HepG2 (cell line): ENCODE results near the gene ADGRF5. TPM values are rescaled to one million over a fixed set of nuclear protein-coding genes. Genes with fewer than 3 reads are reported as not detected.

Source experiments
- ATAC-seq: fragments of 200-7000 bp; cut with Tn5 transposase; 3 replicates; pipeline ENCODE4 v1.9.1; 2020; ENCODE audit warnings: mild to moderate bottlenecking, moderate library complexity
- BruUV-seq: library from RNA; stranded (reverse); fragments of 400-500 nt; replicated peaks from 2 replicates; lab custom pipeline; 2021; lab: Mats Ljungman, UMichigan
- CTCF ChIA-PET: fragments of 300-600 bp; formaldehyde crosslinking; extraction: SDS; loops from one replicate; lab custom pipeline; 2021; ENCODE audit warnings: low total read pairs, inconsistent platforms, low intra/inter-chr PET ratio; lab: Yijun Ruan, JAX
- POLR2A ChIA-PET: fragments of 350-600 bp; sonication (Branson Sonifier 250); formaldehyde crosslinking; loops from one replicate; lab custom pipeline; 2020; ENCODE audit warnings: antibody characterized with exemption, inconsistent platforms; lab: Yijun Ruan, JAX
- DNase-seq: peaks from one replicate; pipeline ENCODE4 v3.0.0-alpha.2; 2015; ENCODE audit warnings: low spot score
- FAIRE-seq: peaks from 3 replicates; lab custom pipeline; 2011; peaks lifted over from hg19 to GRCh38; lab: Jason Lieb, UNC
- H2AFZ ChIP-seq: one replicate; pipeline ENCODE4 v1.6.1; 2011; ENCODE audit warnings: low read length, inconsistent platforms
- H3K27ac ChIP-seq: fragments of 300-600 bp; 3 replicates; pipeline ENCODE4 v1.8.0; 2011; ENCODE audit warnings: mixed run types, mild to moderate bottlenecking, mixed read lengths, low read length, inconsistent platforms; ENCODE audit not compliant: insufficient read depth; ENCODE audit errors: extremely low read length
- H3K27me3 ChIP-seq, 2 experiments: fragments of 200-600 bp in 1 of 2; 2 replicates in 1 of 2; 3 replicates in 1 of 2; pipeline versions ENCODE4 v1.6.0 to v1.8.0; 2011; ENCODE audit warnings: low read length in 2 of 2, mild to moderate bottlenecking in 2 of 2, moderate library complexity in 2 of 2, inconsistent platforms in 1 of 2; ENCODE audit not compliant: insufficient read depth in 2 of 2, control insufficient read depth in 1 of 2
- H3K36me3 ChIP-seq, 2 experiments: fragments of 200-600 bp in 1 of 2; replicated peaks in 1 of 2; 2 replicates in 1 of 2; 3 replicates in 1 of 2; pipeline versions ENCODE4 v1.5.1 to v1.8.0; 2011; ENCODE audit warnings: low read length in 2 of 2, inconsistent platforms in 1 of 2; ENCODE audit not compliant: insufficient read depth in 2 of 2, control insufficient read depth in 1 of 2
- H3K4me1 ChIP-seq: 2 replicates; pipeline ENCODE4 v1.5.1; 2012; ENCODE audit warnings: low read length, inconsistent platforms; ENCODE audit not compliant: insufficient read depth
- H3K4me2 ChIP-seq: 2 replicates; pipeline ENCODE4 v1.6.0; 2011; ENCODE audit warnings: low read depth, low read length, inconsistent platforms
- H3K4me3 ChIP-seq, 3 experiments: fragments of 200-600 bp in 1 of 3; sonication (generic), shearing (Covaris generic) in 1 of 3; replicated peaks in 1 of 3; 2 replicates each; pipeline ENCODE4 v1.5.1; 2011 to 2016; ENCODE audit warnings: low read length in 3 of 3, inconsistent platforms in 2 of 3, low read depth in 2 of 3, mild to moderate bottlenecking in 2 of 3, control low read depth in 1 of 3, mixed read lengths in 1 of 3; ENCODE audit not compliant: insufficient read depth in 1 of 3
- H3K79me2 ChIP-seq: one replicate; pipeline ENCODE4 v1.6.1; 2011; ENCODE audit warnings: low read length, inconsistent platforms; ENCODE audit not compliant: insufficient read depth
- H3K9ac ChIP-seq: 2 replicates; pipeline ENCODE4 v1.6.0; 2011; ENCODE audit warnings: mild to moderate bottlenecking, low read depth, low read length, inconsistent platforms; ENCODE audit not compliant: insufficient read depth
- H3K9me3 ChIP-seq: 2 replicates; pipeline ENCODE4 v1.5.1; 2012; ENCODE audit warnings: mild to moderate bottlenecking, low read length
- H4K20me1 ChIP-seq: 2 replicates; pipeline ENCODE4 v1.6.0; 2011; ENCODE audit warnings: inconsistent platforms, mild to moderate bottlenecking, low read length, moderate library complexity; ENCODE audit not compliant: insufficient read depth
- DBP ChIP-seq: sonication (generic); formaldehyde crosslinking; IDR thresholded peaks from 2 replicates; pipeline ENCODE4 v1.4.0; 2020; ENCODE audit warnings: missing genetic modification reagents; ENCODE audit errors: not compliant biosample characterization
- FOXK2 ChIP-seq: fragments of 450-650 bp; IDR thresholded peaks from 2 replicates; pipeline ENCODE4 v1.6.1; 2016
- IKZF1 ChIP-seq: fragments of 450-650 bp; IDR thresholded peaks from 2 replicates; pipeline ENCODE4 v1.7.1; 2016
- LCORL ChIP-seq, 2 experiments: fragments of 450-650 bp in 1 of 2; sonication (generic) in 1 of 2; formaldehyde crosslinking in 1 of 2; IDR thresholded peaks; 2 replicates each; pipeline versions ENCODE4 v1.5.0 to v1.6.1; 2017 to 2020; ENCODE audit warnings: antibody characterized with exemption in 1 of 2, missing genetic modification reagents in 1 of 2
- PCBP2 ChIP-seq: fragments of 200-400 bp; formaldehyde crosslinking; optimal IDR thresholded peaks from 2 replicates; pipeline ENCODE3; 2018; ENCODE audit warnings: low read length, low read depth; ENCODE audit not compliant: poor library complexity, severe bottlenecking
- TEF ChIP-seq: sonication (generic); formaldehyde crosslinking; IDR thresholded peaks from 2 replicates; pipeline ENCODE4 v1.5.0; 2020; ENCODE audit warnings: missing genetic modification reagents
- U2AF1 ChIP-seq: fragments of 200-400 bp; formaldehyde crosslinking; optimal IDR thresholded peaks from 2 replicates; pipeline ENCODE3; 2017; ENCODE audit warnings: mild to moderate bottlenecking, low read depth, low read length
- ZNF33B ChIP-seq: sonication (generic); formaldehyde crosslinking; IDR thresholded peaks from 2 replicates; pipeline ENCODE4 v1.5.1; 2020; ENCODE audit warnings: mild to moderate bottlenecking, missing genetic modification reagents
- ZNF451 ChIP-seq: sonication (generic); formaldehyde crosslinking; IDR thresholded peaks from 2 replicates; pipeline ENCODE4 v1.5.0; 2020; ENCODE audit warnings: mild to moderate bottlenecking, missing genetic modification reagents
- ZNF616 ChIP-seq: sonication (generic); formaldehyde crosslinking; IDR thresholded peaks from 2 replicates; pipeline ENCODE4 v1.5.0; 2020; ENCODE audit warnings: low read depth, mild to moderate bottlenecking, missing genetic modification reagents
- ZNF644 ChIP-seq: IDR thresholded peaks from 2 replicates; pipeline ENCODE4 v1.6.1; 2016; ENCODE audit warnings: low read depth
- WGBS: methylation state at CpG from one replicate; pipeline ENCODE4 v1.1.6; 2017; ENCODE audit warnings: low lambda C conversion rate; 5-methylcytosine and 5-hydroxymethylcytosine counted together
- in situ Hi-C: cut with HindIII; loops from 2 replicates; pipeline ENCODE4 v1.10.0; 2017; ENCODE audit warnings: low pct_unique_long_range_greater_than_20kb; ENCODE audit not compliant: extremely low pct_ligation_motif_present
- intact Hi-C: fragments of 100-400 bp; cut with micrococcal nuclease; formaldehyde crosslinking; loops from one replicate; pipeline ENCODE4 v1.10.0; 2022; ENCODE audit not compliant: unreplicated experiment
- polyA plus RNA-seq, 8 experiments: library from polyadenylated mRNA; depleted of rRNA in 3 of 8; stranded (reverse) in 7 of 8; unstranded in 1 of 8; fragments of >200 nt; fragmentation: Illumina TruSeq in 4 of 8; extraction: Trizol in 4 of 8; gene quantifications; 2 replicates each; pipeline versions ENCODE4 v1.2.1 to v1.2.3, GENCODE V29; 2011 to 2016; ENCODE audit warnings: low read depth in 4 of 8, missing spikeins in 1 of 8, mixed read lengths in 1 of 8; ENCODE audit not compliant: insufficient read depth in 1 of 8
- total RNA-seq, 5 experiments: library from RNA; depleted of rRNA; stranded (reverse); fragments of >200 nt; fragmentation: Illumina TruSeq; extraction: Trizol; gene quantifications; 2 replicates each; pipeline ENCODE4 v1.2.3, GENCODE V29; 2016; ENCODE audit warnings: low read depth in 1 of 5
- TF ChIP-seq, protein P1 (sequence below): IDR thresholded peaks from 2 replicates; pipeline ENCODE4 v1.6.1; 2016; ENCODE audit warnings: low read depth, control low read depth
- TF ChIP-seq, protein P2 (sequence below): sonication (generic); formaldehyde crosslinking; IDR thresholded peaks from 2 replicates; pipeline ENCODE4 v1.5.0; 2020; ENCODE audit warnings: missing genetic modification reagents

ADGRF5 gene
- total and polyA plus RNA-seq, 2 of the 13 experiments (the other 11 are each of a cell fraction or from before 2014, with no cell fraction given), result not detected

DNA sequence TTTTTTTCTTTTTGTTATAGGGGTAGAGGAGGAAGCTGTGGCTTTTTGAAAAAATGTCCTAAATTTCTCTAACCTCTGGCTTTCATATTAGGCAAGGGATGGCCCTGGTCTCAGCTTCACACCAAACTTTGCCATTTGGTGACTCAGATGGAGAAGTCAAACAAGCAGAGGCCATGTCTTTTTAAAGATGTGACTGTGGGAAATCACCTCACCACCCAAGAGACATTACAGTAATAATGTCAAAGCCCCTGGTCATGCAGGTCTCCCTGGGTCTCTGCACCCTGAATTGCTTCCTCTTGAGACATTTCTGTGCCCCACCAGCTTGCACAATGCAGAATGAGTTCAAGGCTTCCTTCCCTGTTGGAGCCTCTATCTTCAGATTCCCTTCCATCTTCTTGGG lies 39.5 kb upstream of the ADGRF5 start (continued):
- no peak for TF ChIP-seq U2AF1

- no peak overlapping the region for H2AFZ ChIP-seq
- no peak for DNase-seq
- no peaks in the 10 kb centered on the region for H4K20me1 ChIP-seq
- H3K36me3 ChIP-seq, result no peaks in the 10 kb centered on the region
- POLR2A ChIA-PET, result no interaction called here
- in situ Hi-C loops, result no loop called here
- H3K79me2 ChIP-seq, result no peaks in the 10 kb centered on the region
- H3K27ac ChIP-seq, result no peak overlapping the region
- no peak overlapping the region for H3K4me3 ChIP-seq
- H3K9ac ChIP-seq, result no peak overlapping the region
- H3K27me3 ChIP-seq, result peaks cover 5 to 43% of the 10 kb centered on the region in 2 experiments
- no peak overlapping the region for H3K4me2 ChIP-seq
- H3K9me3 ChIP-seq, result no peaks in the 10 kb centered on the region
- no peaks in the 10 kb centered on the region for H3K4me1 ChIP-seq
- FAIRE-seq, result no peak
- CTCF ChIA-PET, result no interaction called here
- TF ChIP-seq PCBP2, result peak; percentile 64
- TF ChIP-seq TEF, result no peak
- 0 out of 2 replicates have a peak, but pooled peaks have one; percentile 30 for TF ChIP-seq FOXK2
- no peak for ATAC-seq
- BruUV-seq, result no TSS peak
- intact Hi-C loops, result no loop called here
Observed at GRCh38 chr6:46959419-46959818, 37.7 kb upstream of the ADGRF5 start.

GRCh38 chr6:46956409-46956808 lies 34.7 kb upstream of the ADGRF5 start:
- Histone ChIP-seq H2AFZ (no peak overlapping the region), H3K36me3 (no peaks in the 10 kb centered on the region), H3K4me3 (no peak overlapping the region), H3K4me1 (no peaks in the 10 kb centered on the region), H3K9me3 (no peaks in the 10 kb centered on the region), H3K27ac (no peak overlapping the region), H3K79me2 (no peaks in the 10 kb centered on the region), H3K27me3 (peaks cover 4 to 46% of the 10 kb centered on the region in 2 experiments; a peak in 3 of 5 replicates), H3K4me2 (no peak overlapping the region), H3K9ac (no peak overlapping the region), H4K20me1 (no peaks in the 10 kb centered on the region)
- FAIRE-seq (no peak), DNase-seq (no peak), ATAC-seq (no peak)
- ChIA-PET CTCF (no interaction called here), POLR2A (no interaction called here)
- in situ Hi-C loops (no loop called here), intact Hi-C loops (no loop called here)
- 52% methylated on average over 6 of the region's 6 CpGs for WGBS
- no TSS peak for BruUV-seq
- TF ChIP-seq, protein P1, sequence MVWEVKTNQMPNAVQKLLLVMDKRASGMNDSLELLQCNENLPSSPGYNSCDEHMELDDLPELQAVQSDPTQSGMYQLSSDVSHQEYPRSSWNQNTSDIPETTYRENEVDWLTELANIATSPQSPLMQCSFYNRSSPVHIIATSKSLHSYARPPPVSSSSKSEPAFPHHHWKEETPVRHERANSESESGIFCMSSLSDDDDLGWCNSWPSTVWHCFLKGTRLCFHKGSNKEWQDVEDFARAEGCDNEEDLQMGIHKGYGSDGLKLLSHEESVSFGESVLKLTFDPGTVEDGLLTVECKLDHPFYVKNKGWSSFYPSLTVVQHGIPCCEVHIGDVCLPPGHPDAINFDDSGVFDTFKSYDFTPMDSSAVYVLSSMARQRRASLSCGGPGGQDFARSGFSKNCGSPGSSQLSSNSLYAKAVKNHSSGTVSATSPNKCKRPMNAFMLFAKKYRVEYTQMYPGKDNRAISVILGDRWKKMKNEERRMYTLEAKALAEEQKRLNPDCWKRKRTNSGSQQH (CRISPR knock-in tag), result no peak
- no peak for TF ChIP-seq ZNF616
- TF ChIP-seq LCORL (IDR thresholded peaks at IDR 0.05), result no peak
- TF ChIP-seq LCORL (CRISPR knock-in tag; IDR thresholded peaks at IDR 0.05), result no peak
- no peak for TF ChIP-seq IKZF1
- no peak for TF ChIP-seq ZNF644 (CRISPR knock-in tag)
- TF ChIP-seq DBP (CRISPR knock-in tag), result no peak
- TF ChIP-seq ZNF33B (CRISPR knock-in tag), result no peak
- TF ChIP-seq, protein P2, sequence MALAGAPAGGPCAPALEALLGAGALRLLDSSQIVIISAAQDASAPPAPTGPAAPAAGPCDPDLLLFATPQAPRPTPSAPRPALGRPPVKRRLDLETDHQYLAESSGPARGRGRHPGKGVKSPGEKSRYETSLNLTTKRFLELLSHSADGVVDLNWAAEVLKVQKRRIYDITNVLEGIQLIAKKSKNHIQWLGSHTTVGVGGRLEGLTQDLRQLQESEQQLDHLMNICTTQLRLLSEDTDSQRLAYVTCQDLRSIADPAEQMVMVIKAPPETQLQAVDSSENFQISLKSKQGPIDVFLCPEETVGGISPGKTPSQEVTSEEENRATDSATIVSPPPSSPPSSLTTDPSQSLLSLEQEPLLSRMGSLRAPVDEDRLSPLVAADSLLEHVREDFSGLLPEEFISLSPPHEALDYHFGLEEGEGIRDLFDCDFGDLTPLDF (CRISPR knock-in tag), result no peak
- TF ChIP-seq ZNF451 (CRISPR knock-in tag), result no peak
